BE2C (cell line): ENCODE data around the gene KIF16B.

ENCODE experiments used
- DNase-seq: peaks from one replicate; pipeline ENCODE4 v3.0.0-alpha.2; 2020
- H3K27me3 ChIP-seq: fragments of 250-450 bp; sonication (Bioruptor Pico); 2 replicates; pipeline ENCODE4 v1.5.1; 2020; ENCODE audit warnings: mild to moderate bottlenecking
- H3K36me3 ChIP-seq: fragments of 250-450 bp; sonication (Bioruptor Pico); 2 replicates; pipeline ENCODE4 v1.5.1; 2020; ENCODE audit warnings: mild to moderate bottlenecking
- H3K4me1 ChIP-seq: fragments of 250-450 bp; sonication (Bioruptor Pico); 2 replicates; pipeline ENCODE4 v1.5.1; 2020
- H3K4me3 ChIP-seq: 2 replicates; pipeline ENCODE4 v1.5.1; 2011; ENCODE audit warnings: low read depth, low read length
- H3K9me3 ChIP-seq: fragments of 250-450 bp; sonication (Bioruptor Pico); 2 replicates; pipeline ENCODE4 v1.5.1; 2020
- TF ChIP-seq, protein P1 (sequence below): IDR thresholded peaks from 2 replicates; pipeline ENCODE4 v1.5.1; 2012; ENCODE audit warnings: mild to moderate bottlenecking, low read depth, low read length

Gene KIF16B

GRCh38 chr20:16544949-16545348 is 28.3 kb downstream of the KIF16B start:
- TF ChIP-seq, protein P1, sequence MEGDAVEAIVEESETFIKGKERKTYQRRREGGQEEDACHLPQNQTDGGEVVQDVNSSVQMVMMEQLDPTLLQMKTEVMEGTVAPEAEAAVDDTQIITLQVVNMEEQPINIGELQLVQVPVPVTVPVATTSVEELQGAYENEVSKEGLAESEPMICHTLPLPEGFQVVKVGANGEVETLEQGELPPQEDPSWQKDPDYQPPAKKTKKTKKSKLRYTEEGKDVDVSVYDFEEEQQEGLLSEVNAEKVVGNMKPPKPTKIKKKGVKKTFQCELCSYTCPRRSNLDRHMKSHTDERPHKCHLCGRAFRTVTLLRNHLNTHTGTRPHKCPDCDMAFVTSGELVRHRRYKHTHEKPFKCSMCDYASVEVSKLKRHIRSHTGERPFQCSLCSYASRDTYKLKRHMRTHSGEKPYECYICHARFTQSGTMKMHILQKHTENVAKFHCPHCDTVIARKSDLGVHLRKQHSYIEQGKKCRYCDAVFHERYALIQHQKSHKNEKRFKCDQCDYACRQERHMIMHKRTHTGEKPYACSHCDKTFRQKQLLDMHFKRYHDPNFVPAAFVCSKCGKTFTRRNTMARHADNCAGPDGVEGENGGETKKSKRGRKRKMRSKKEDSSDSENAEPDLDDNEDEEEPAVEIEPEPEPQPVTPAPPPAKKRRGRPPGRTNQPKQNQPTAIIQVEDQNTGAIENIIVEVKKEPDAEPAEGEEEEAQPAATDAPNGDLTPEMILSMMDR, result no peak
- Histone ChIP-seq H3K4me3 (no peak overlapping the region), H3K36me3 (no peaks in the 10 kb centered on the region), H3K9me3 (no peaks in the 10 kb centered on the region), H3K4me1 (no peaks in the 10 kb centered on the region), H3K27me3 (no peaks in the 10 kb centered on the region)
- DNase-seq, result no peak

DNA sequence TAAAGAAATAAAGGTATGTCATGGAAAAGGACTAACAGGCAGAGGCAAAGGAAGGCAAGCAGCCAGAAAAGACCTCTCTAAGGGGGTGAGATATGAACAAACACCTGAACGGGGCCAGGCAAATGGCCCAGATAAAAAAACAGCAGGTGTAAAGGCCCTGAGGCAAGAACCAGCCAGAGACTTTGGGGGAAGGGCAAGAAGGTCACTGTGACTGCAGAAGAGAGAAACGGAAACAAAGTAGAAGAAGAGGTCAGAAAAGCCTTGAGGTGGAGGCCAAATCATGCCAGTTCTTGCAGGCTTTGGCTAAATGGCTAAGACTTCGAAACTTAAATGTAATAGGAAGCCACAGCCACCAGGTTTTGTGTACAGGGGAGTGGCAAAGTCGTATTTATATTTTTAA is 30.8 kb downstream of the KIF16B start:
- Histone ChIP-seq H3K27me3 (no peaks in the 10 kb centered on the region), H3K4me3 (no peak overlapping the region), H3K4me1 (peaks cover 9% of the 10 kb centered on the region), H3K36me3 (no peaks in the 10 kb centered on the region), H3K9me3 (no peaks in the 10 kb centered on the region)
- DNase-seq, result no peak
- TF ChIP-seq, protein P1, result no peak

DNA sequence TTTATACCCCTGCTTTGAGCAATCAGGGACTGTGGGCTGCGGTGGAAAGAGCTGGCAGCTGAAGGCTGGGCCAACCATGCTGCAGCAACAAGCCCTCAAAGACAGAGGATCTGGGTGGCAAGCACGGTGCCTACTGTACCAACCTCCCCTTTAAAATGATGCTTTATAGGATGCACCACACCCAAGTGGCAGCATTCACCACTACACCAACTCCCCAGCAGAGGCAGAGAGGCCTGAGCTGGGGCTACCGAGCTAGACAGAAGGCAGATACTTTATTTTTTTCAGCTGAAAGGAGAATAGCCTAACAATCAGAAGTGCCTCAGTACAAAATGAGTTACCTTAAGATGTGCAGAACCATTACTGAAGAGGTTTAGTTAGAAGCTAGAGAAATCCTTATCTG is 31.4 kb downstream of the KIF16B start:
- DNase-seq, result no peak
- peaks cover 9% of the 10 kb centered on the region for H3K4me1 ChIP-seq

GRCh38 chr20:16541226-16541625 is 32.0 kb downstream of the KIF16B start:
- Histone ChIP-seq H3K9me3 (no peaks in the 10 kb centered on the region), H3K27me3 (no peaks in the 10 kb centered on the region), H3K36me3 (no peaks in the 10 kb centered on the region), H3K4me3 (no peak overlapping the region), H3K4me1 (peaks cover 9% of the 10 kb centered on the region)
- DNase-seq, result no peak
- TF ChIP-seq, protein P1, result no peak

More for the DNA sequence above, 31.4 kb downstream of the KIF16B start:
- Histone ChIP-seq H3K36me3 (no peaks in the 10 kb centered on the region), H3K9me3 (no peaks in the 10 kb centered on the region), H3K4me3 (no peak overlapping the region), H3K27me3 (no peaks in the 10 kb centered on the region)
- TF ChIP-seq, protein P1, result no peak

GRCh38 chr20:16539280-16540021 is 33.8 kb downstream of the KIF16B start:
- Histone ChIP-seq H3K27me3 (no peaks in the 10 kb centered on the region), H3K9me3 (no peaks in the 10 kb centered on the region), H3K4me1 (peaks cover 9% of the 10 kb centered on the region), H3K36me3 (no peaks in the 10 kb centered on the region), H3K4me3 (no peak overlapping the region)
- TF ChIP-seq, protein P1, result no peak
- no peak for DNase-seq

- Histone ChIP-seq H3K9me3 (no peaks in the 10 kb centered on the region), H3K4me1 (peaks cover 9% of the 10 kb centered on the region), H3K27me3 (no peaks in the 10 kb centered on the region), H3K4me3 (no peak overlapping the region), H3K36me3 (no peaks in the 10 kb centered on the region)
- no peak for DNase-seq
- TF ChIP-seq, protein P1, result no peak
Measured at GRCh38 chr20:16538779-16539178, 34.5 kb downstream of the KIF16B start.
